Muscle of leg (tissue), 11 donors: ENCODE data around the gene RFX8. TPM values are rescaled to one million over a fixed set of nuclear protein-coding genes. Genes with fewer than 3 reads are reported as not detected.
A peak's percentile ranks its signal among the peaks of the same experiment; 100 is the strongest.
"Not testable (repeated sequence)": the region's sequence is repeated elsewhere in the genome, so short reads cannot be mapped to it uniquely, and the experiment has no call there.

Experiments
- DNase-seq: peaks from one replicate; pipeline ENCODE4 v3.0.0; 2013
- H3K27ac ChIP-seq: one replicate; pipeline ENCODE4 v1.5.1; 2013; ENCODE audit warnings: mild to moderate bottlenecking, low read length, control low read depth
- H3K27me3 ChIP-seq: one replicate; pipeline ENCODE4 v1.6.1; 2013; ENCODE audit warnings: low read length; ENCODE audit not compliant: control insufficient read depth, insufficient read depth
- H3K36me3 ChIP-seq: one replicate; pipeline ENCODE4 v1.6.1; 2013; ENCODE audit warnings: low read length; ENCODE audit not compliant: control insufficient read depth, insufficient read depth
- H3K4me1 ChIP-seq: one replicate; pipeline ENCODE4 v1.6.1; 2013; ENCODE audit warnings: low read length; ENCODE audit not compliant: control insufficient read depth, insufficient read depth
- H3K4me3 ChIP-seq: one replicate; pipeline ENCODE4 v1.5.1; 2013; ENCODE audit warnings: low read length, control low read depth
- H3K9me3 ChIP-seq: replicated peaks from 2 replicates; pipeline ENCODE4 v1.6.1; 2013; ENCODE audit warnings: low read depth, low read length; ENCODE audit not compliant: control insufficient read depth
- WGBS: methylation state at CpG from one replicate; pipeline ENCODE4 v1.1.5; 2013; ENCODE audit warnings: missing lambda C conversion rate; ENCODE audit not compliant: insufficient coverage; 5-methylcytosine and 5-hydroxymethylcytosine counted together
- polyA plus RNA-seq, 8 donors: library from polyadenylated mRNA; unstranded; fragments of 120-200 nt; gene quantifications; one replicate each; pipeline versions ENCODE4 v1.2.1 to v1.2.3, GENCODE V29; 2013; ENCODE audit warnings: inconsistent platforms in 1 of 8, low replicate concordance in 1 of 8; ENCODE audit not compliant: insufficient read length in 8 of 8, insufficient read depth in 1 of 8
- total RNA-seq: library from RNA; stranded (reverse); fragments of 120-200 nt; gene quantifications from one replicate; pipeline ENCODE4 v1.2.4, GENCODE V29; 2013

The RFX8 gene
- total and polyA plus RNA-seq, 9 donors: 1.8 to 3.1 (median 2.2) TPM

- no peaks in the 10 kb centered on the region for H3K27me3 ChIP-seq
- peaks cover 27% of the 10 kb centered on the region for H3K4me1 ChIP-seq
- DNase-seq: peak; percentile 75
- H3K9me3 ChIP-seq: peaks cover 3% of the 10 kb centered on the region
- H3K4me3 ChIP-seq: no peak overlapping the region
- no CpG with 5 or more reads among the region's 1 CpG for WGBS
- no peaks in the 10 kb centered on the region for H3K36me3 ChIP-seq
- H3K27ac ChIP-seq: no peak overlapping the region
Observed at GRCh38 chr2:101511381-101511780, 36.5 kb upstream of the RFX8 start.

GRCh38 chr2:101509499-101510284, 34.8 kb upstream of the RFX8 start:
- Histone ChIP-seq H3K27ac (peak overlapping the region; percentile 71), H3K27me3 (no peaks in the 10 kb centered on the region), H3K4me3 (no peak overlapping the region), H3K9me3 (peaks cover 3% of the 10 kb centered on the region), H3K36me3 (no peaks in the 10 kb centered on the region), H3K4me1 (peaks cover 12% of the 10 kb centered on the region)
- 53% methylated on average over 6 of the region's 8 CpGs for WGBS
- peak; percentile 96 for DNase-seq

GRCh38 chr2:101508636-101509035, 33.7 kb upstream of the RFX8 start:
- Histone ChIP-seq H3K4me3 (no peak overlapping the region), H3K36me3 (no peaks in the 10 kb centered on the region), H3K27ac (peak overlapping the region; percentile 42), H3K4me1 (peaks cover 12% of the 10 kb centered on the region), H3K9me3 (peaks cover 3% of the 10 kb centered on the region), H3K27me3 (no peaks in the 10 kb centered on the region)
- peak; percentile 56 for DNase-seq
- no CpG with 5 or more reads among the region's 5 CpGs for WGBS

- H3K9me3 ChIP-seq, H3K4me3 ChIP-seq, H3K27ac ChIP-seq, H3K27me3 ChIP-seq, H3K36me3 ChIP-seq, DNase-seq: not testable (repeated sequence)
- H3K4me1 ChIP-seq: peaks cover 31% of the 10 kb centered on the region
- WGBS: no CpG with 5 or more reads among the region's 4 CpGs
Observed at GRCh38 chr2:101505276-101505675, 30.4 kb upstream of the RFX8 start.

- H3K27me3 ChIP-seq, H3K4me3 ChIP-seq, H3K36me3 ChIP-seq, DNase-seq, H3K27ac ChIP-seq, H3K9me3 ChIP-seq: not testable (repeated sequence)
- 80% methylated on average over 2 of the region's 8 CpGs for WGBS
- H3K4me1 ChIP-seq: peaks cover 27% of the 10 kb centered on the region
Observed at GRCh38 chr2:101504744-101505143, 29.8 kb upstream of the RFX8 start.

- Histone ChIP-seq H3K9me3 (no peaks in the 10 kb centered on the region), H3K36me3 (no peaks in the 10 kb centered on the region), H3K27ac (peak overlapping the region; percentile 79), H3K27me3 (no peaks in the 10 kb centered on the region), H3K4me3 (no peak overlapping the region), H3K4me1 (peaks cover 26% of the 10 kb centered on the region)
- 50% methylated on average over 1 of the region's 5 CpGs for WGBS
- no peak for DNase-seq
Observed at GRCh38 chr2:101502095-101502494, 27.2 kb upstream of the RFX8 start.

- Histone ChIP-seq H3K4me1 (peaks cover 26% of the 10 kb centered on the region), H3K27me3 (no peaks in the 10 kb centered on the region), H3K9me3 (no peaks in the 10 kb centered on the region), H3K27ac (peak overlapping the region; percentile 81), H3K4me3 (no peak overlapping the region), H3K36me3 (no peaks in the 10 kb centered on the region)
- WGBS: no CpG with 5 or more reads among the region's 3 CpGs
- DNase-seq: peak; percentile 74
Observed at GRCh38 chr2:101501443-101501842, 26.5 kb upstream of the RFX8 start.

GRCh38 chr2:101500860-101501259, 25.9 kb upstream of the RFX8 start:
- WGBS: 0% methylated on average over 2 of the region's 5 CpGs
- DNase-seq: peak; percentile 88
- Histone ChIP-seq H3K27me3 (no peaks in the 10 kb centered on the region), H3K9me3 (no peaks in the 10 kb centered on the region), H3K4me1 (peaks cover 26% of the 10 kb centered on the region), H3K4me3 (no peak overlapping the region), H3K27ac (peak overlapping the region; percentile 81), H3K36me3 (no peaks in the 10 kb centered on the region)

- DNase-seq: peak; percentile 81
- no peak overlapping the region for H3K4me3 ChIP-seq
- H3K27me3 ChIP-seq: no peaks in the 10 kb centered on the region
- whole genome bisulfite sequencing: no CpG with 5 or more reads among the region's 2 CpGs
- no peaks in the 10 kb centered on the region for H3K36me3 ChIP-seq
- H3K9me3 ChIP-seq: no peaks in the 10 kb centered on the region
- H3K4me1 ChIP-seq: peaks cover 26% of the 10 kb centered on the region
- H3K27ac ChIP-seq: peak overlapping the region; percentile 81
Observed at GRCh38 chr2:101500180-101500579, 25.3 kb upstream of the RFX8 start.

- no peak overlapping the region for H3K4me3 ChIP-seq
- no CpG with 5 or more reads among the region's 4 CpGs for WGBS
- H3K36me3 ChIP-seq: no peaks in the 10 kb centered on the region
- peaks cover 13% of the 10 kb centered on the region for H3K4me1 ChIP-seq
- no peak for DNase-seq
- no peaks in the 10 kb centered on the region for H3K9me3 ChIP-seq
- no peak overlapping the region for H3K27ac ChIP-seq
- no peaks in the 10 kb centered on the region for H3K27me3 ChIP-seq
Observed at GRCh38 chr2:101496279-101496678, 21.4 kb upstream of the RFX8 start.
